Measurements from ENCODE around the gene DCAF5. TPM values are rescaled to one million over a fixed set of nuclear protein-coding genes. Genes with fewer than 3 reads are reported as not detected.

Gene DCAF5
- total RNA-seq, 1 experiment from 2014 or later = 19.6 TPM

GRCh38 chr14:69005432-69006148 is 147.3 kb downstream of the DCAF5 start:
- DNase-seq (ENCODE audit: low read depth) = peak; percentile 89

GRCh38 chr14:69004731-69005431 is 148.0 kb downstream of the DCAF5 start:
- DNase-seq (ENCODE audit: low read depth) = no peak

- no peak for DNase-seq (ENCODE audit: low read depth)
Observed at GRCh38 chr14:69003626-69004025, 149.3 kb downstream of the DCAF5 start.

GRCh38 chr14:69002069-69002468 is 150.8 kb downstream of the DCAF5 start:
- peak; percentile 20 for DNase-seq (ENCODE audit: low read depth)

GRCh38 chr14:69001375-69001774 is 151.5 kb downstream of the DCAF5 start:
- DNase-seq (ENCODE audit: low read depth) = no peak

Other genes with a start within 250 kb of the DCAF5 start
- gene ACTN1, start 173.8 kb downstream of the DCAF5 start, total RNA-seq (2014; rRNA removed) = 292 and 318 TPM in 2 replicates
- 12.7 and 14.5 TPM in 2 replicates for gene EXD2, start 38.4 kb upstream of the DCAF5 start, total RNA-seq (2014; rRNA removed)
- 5.1 and 5.6 TPM in 2 replicates for gene GALNT16, start 107.0 kb upstream of the DCAF5 start, total RNA-seq (2014; rRNA removed)
- 147 and 159 TPM in 2 replicates for gene ERH, start 245.2 kb upstream of the DCAF5 start, total RNA-seq (2014; rRNA removed)
- gene SLC39A9, start 245.6 kb upstream of the DCAF5 start, total RNA-seq (2014; rRNA removed) = 73.9 and 76.1 TPM in 2 replicates

Data from LHCN-M2 (cell line).